Activated T-helper 9 cell treated with anti-CD3 and anti-CD28 coated beads, Interleukin-2, amount 50 U/mL, for 16 hours (primary cell): ENCODE data around the gene PRSS12.
"Not testable (repeated sequence)": the region's sequence is repeated elsewhere in the genome, so short reads cannot be mapped to it uniquely, and the experiment has no call there.

Experiments used
- DNase-seq: peaks from one replicate; pipeline ENCODE4 v3.0.0-alpha.2; 2020; ENCODE audit warnings: low read depth

PRSS12 gene

DNA sequence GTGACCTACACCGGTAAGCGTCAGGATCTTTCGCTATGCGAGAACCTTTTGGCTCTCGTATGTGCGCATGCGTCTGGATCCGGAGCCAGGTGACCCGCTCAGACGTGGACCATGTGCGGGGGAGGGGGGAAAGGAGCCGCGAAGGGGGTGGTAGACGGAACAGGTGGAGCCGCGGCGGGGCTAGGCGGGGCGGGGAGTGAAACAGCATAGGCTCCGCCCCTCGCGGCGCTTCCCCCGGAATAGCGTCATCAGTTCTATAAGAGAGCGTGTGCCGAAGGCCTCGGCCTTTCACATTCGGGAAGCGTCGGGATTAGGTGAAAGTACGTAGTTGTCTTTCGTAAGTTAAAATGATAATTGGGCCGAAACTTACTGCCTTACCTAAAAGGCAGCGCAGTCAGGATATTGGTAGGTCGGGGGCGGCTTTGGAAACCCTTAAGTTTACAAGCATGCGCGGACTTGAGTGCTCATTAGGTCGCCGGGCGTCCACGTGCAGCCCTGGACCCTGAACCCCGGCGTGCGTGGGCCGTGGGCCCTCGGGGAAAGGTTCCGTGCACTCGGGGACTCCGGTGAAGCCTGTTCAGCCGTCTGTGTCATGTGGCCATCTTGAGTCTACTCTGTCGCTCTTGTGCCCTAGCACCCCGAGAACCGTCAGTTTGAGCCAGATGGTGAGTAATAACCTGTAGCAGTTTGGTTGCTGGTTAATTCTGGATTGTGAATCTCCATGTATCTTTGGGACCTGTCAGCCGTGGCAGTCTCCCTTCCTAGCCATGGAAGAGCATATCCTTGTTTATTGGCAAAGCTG lies 74.1 kb downstream of the PRSS12 start:
- peak; percentile 98 for DNase-seq

DNA sequence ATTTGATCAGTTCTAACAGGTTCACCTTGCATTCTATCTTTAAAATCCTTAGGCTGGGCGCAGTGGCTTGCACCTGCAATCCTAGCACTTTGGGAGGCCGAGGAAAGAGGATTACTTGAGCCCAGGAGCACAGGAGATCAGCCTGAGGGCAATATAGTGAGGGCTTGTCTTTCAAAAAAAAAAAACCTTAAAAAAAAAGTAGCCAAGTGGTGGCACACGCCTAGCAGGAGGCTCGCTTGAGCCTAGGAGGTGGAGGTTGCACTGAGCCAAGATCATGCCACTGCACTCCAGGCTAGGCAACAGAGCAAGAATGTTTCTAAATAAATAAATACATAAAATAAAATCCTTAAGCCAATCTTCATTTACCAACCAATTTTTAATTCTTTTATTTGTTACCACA lies 75.6 kb downstream of the PRSS12 start:
- no peak for DNase-seq

- no peak for DNase-seq
These were observed 76.2 kb downstream of the PRSS12 start for GRCh38 chr4:118276580-118276979.

GRCh38 chr4:118273642-118274041 lies 79.2 kb downstream of the PRSS12 start:
- no peak for DNase-seq

- DNase-seq: no peak
These were observed 81.0 kb downstream of the PRSS12 start for GRCh38 chr4:118271788-118272187.

DNA sequence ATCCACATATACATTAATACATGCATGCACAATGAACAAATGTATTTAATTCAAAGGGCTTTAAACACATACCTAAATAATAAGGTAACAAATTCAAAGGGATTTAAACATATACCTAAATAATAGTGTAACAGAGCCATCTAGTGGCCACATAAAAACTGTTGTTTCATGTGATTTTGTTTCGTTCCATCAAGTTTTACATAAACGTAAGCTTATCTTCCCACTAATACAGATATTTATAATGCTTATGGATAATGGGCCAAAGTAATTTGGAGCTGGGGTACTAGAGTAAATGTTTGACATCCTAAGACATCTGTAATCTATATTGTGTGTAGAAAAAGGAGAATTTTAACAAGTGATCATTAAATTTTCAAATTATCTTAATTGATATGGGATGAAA lies 82.3 kb downstream of the PRSS12 start:
- no peak for DNase-seq

DNA sequence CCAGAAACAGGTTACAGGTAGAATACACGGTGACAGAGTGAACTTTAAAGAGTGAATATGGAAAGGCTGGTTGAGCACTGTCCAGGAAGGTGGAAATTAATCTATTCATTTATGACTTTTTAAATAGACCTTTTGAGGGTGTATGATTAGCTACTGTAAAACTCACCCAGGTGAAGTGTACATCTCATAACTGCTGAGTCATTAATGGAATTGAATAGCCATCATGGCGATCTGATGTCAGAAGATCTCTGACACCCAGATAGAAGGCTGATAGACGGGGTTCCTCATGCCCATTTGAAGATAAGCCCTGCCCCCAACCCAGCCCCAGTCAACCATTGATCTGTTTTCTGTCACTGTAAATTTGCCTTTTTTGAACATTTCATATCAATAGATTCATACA lies 84.0 kb downstream of the PRSS12 start:
- DNase-seq: no peak

GRCh38 chr4:118266145-118266496 lies 86.7 kb downstream of the PRSS12 start:
- DNase-seq: not testable (repeated sequence)

GRCh38 chr4:118265312-118266144 lies 87.3 kb downstream of the PRSS12 start:
- no peak for DNase-seq

DNA sequence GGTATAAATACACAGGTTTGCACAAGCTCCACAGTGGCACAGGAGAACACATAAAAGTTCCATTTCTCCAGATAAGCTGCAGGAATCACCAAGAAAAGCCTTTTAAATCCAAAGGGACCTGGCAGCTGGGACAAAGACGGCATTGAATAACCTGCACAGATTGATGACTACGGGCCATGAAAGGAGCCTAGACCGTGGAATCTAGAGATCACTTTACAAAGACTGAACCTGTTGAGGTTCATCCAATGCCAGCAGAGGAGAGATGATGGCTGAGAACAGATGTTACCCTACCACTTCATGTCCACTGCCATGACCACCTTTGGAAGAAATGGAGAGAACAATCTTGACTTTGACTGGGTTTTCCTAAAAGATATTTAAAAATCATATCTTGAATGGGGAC lies 88.7 kb downstream of the PRSS12 start:
- no peak for DNase-seq

DNA sequence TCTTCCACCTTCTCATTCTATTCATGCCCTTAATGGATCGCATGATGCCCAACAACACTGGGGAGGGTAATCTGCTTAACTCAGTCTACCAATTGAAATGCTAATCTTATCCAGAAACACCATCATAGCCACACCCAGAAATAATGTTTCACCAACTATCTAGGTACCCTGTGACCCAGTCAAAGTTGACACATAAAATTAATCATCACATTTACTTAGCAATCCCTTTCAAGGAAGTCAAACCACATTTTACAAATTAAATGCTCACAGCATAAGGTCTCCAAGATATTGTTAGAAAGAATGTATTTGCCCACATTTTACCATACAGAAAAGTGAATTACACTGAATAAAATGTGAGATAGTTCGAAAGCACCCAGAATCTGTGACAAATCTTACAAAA lies 92.5 kb downstream of the PRSS12 start:
- no peak for DNase-seq

- DNase-seq: no peak
These were observed 93.7 kb downstream of the PRSS12 start for GRCh38 chr4:118259111-118259510.

GRCh38 chr4:118254368-118254767 lies 98.4 kb downstream of the PRSS12 start:
- no peak for DNase-seq

DNA sequence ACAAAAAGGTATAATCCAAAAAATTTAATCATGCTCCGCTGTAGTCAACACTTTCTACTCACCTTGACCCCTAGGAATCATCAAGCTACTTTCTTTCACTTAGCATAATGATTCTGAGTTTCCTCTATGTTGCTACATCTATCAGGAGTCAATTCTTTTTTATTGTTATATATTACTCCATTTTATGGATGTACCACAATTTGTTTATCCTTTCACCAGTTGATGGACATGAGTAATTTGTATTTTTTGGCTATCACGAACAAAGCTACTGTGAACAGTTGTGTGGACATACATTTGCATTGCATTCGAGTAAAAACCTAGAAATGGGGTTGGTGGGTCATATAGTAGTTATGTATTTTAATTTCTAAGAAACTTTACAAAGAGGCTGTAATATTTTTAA lies 102.9 kb downstream of the PRSS12 start:
- DNase-seq: no peak

DNA sequence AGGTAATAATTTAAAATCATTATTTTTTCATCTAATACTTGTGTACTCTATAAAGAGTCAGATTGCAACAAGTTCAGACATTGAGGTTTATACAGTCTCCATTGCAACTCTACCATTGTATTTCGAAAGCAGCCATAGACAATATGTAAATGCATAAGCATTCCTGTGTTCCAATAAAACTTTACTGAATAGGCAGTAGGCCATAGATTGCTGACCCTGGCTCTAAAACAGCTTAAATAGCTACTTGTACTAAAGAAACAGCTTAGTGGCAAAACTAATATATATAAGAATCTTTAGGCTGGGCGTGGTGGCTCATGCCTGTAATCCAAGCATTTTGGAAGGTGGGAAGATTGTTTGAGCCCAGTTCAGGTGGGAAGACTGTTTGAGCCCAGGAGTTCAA lies 115.3 kb downstream of the PRSS12 start:
- DNase-seq: no peak

- no peak for DNase-seq
These were observed 117.2 kb downstream of the PRSS12 start for GRCh38 chr4:118235566-118236120.
